HG03175 (cell line): ENCODE data around the gene SIK3.

Experiments used
- ATAC-seq: cut with Tn5 transposase; IDR thresholded peaks from one replicate; pipeline ENCODE4 v1.9.1; 2021; ENCODE audit warnings: mild to moderate bottlenecking, moderate library complexity; ENCODE audit not compliant: unreplicated experiment

SIK3 gene

DNA sequence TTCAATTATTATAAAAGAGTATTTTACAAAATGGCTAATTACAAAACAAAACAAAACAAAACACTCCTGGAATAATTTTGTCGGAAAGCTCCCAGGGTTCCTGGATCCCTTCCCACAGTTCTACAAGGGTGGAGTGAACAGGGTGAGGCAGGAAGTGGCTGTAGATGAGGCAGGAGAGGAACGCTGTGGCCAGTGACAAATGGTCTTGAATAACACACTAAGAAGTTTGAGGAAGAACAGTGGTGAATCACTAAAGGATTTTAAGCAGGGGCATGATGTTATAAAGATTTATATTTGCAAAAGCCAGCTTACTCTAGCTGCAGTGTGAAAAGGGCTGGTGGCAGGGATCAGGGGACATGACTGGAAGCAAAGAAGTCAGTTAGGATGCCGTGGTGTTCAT, 227.0 kb downstream of the SIK3 start:
- no peak for ATAC-seq

DNA sequence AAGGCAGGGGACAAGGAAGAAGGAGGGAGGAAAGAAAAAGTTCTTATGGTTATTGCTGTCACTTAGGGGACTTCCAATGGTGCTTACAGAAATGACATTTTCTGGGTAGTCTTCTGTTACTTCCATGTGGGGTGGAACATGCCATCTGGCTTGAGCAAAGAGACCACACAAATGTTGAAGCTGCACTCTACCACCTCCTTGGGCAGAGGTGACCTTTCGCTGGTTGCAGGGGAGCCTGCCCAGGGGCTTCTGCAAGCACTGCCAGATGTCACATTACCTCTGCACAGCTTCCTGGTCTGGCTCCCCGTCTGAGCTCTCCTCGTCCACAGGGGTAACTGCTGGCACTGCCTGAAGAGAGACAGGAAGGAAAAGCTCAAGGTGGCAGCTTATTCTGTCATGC, 228.2 kb downstream of the SIK3 start:
- ATAC-seq, result no peak

DNA sequence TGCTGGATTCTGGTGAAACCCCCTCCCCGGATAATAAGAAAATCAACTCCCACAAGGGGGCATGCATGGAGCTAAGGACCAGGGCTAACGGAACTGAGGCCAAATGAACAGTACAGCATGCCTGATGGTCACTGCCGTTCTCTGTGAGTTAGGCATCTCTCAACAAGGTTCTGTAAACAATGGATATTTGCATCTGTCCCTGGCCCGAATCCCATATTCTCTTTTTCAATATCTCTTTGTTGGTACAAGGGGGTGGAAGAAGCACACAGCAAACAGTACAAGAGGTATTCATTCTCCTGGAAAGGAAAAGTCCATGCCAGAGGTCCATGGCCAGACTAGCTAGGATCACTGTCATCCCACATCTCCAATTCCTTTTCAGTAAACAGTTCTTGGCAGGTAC, 228.6 kb downstream of the SIK3 start:
- ATAC-seq, result no peak

DNA sequence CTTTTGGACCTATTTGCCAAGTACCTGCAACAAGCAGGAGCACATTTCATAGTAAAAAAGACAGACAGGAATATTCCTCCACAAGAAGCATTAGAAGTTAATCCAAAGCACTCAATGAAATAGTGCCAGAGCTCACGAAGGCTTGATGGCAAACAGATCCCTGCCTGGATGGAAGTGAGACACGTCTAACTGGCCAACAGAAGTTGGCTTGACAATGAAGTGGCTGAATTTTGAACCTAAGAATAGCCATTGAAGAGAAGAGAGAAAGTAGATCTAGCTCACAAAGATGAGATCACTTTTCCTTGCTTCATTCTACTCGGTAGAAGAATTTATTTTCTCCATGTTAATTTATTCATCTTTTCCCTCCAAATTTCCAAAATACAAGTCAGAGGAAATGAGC, 230.2 kb downstream of the SIK3 start:
- ATAC-seq, result no peak

DNA sequence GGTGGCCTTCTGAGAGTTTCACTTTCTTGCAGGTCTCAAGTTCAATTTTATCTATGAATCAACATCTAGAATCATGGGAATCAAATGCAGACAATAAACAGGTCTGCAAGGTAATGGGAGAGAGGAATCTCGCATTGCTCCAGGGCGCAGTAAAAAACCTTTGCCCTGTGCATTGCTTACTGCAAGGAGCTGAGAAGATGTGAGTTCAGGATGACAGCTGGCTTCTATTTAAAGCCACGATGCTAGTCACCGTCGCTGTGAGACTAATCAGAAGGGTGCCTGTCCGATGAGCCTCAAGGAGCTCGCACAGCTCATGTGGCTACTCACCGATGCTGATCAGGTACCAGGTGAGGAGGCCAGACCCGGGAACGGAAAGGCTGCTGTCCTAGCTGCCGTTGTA, 230.6 kb downstream of the SIK3 start:
- no peak for ATAC-seq

DNA sequence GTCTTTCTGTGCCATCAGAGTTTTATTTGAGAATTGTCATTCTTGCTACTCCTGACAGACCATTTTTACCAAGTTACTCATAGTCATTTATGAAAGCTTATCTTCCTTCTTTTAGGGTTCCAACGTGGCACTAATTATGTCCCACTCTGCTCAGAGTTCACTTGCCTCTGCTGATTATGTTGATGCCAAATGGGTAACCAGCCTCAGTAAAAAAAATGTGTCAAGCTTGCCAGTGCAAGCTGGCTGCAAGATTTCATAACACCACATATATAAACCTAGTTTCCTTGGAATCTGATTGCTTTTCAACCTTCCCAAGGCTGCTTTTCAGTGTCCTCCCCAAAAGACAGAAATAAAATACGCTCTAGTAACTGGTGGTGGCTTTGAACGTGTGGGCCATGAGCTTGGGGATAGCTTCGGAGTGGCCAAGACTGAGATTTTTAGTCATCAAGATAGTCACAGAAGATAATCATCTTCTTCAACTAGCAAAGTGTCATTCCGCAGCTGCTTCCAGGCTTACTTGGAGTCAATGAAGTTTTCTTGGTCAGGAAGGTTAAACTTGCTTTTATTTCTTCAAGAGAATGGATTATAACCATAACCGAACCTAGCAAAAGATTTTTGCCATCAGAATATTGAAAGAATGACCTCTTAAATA, 231.3 kb downstream of the SIK3 start:
- no peak for ATAC-seq

DNA sequence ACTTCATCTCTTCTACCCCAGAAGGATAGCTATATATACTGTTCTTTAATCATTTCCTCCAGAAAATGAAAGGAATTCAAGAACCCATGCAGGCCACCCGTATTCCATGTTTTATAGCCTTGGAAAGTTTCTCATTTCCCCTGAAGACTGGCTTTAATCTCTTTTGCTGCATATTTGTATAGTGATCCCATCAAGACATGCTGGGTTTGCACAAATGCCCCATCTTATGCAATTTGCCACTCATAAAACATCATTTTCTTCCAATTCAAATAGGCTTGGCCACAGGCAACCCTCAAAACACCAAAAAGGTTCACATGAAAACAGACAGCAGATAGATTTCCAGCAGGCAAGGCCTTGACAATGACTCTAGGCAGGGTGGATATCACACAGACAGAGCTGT, 232.5 kb downstream of the SIK3 start:
- ATAC-seq, result no peak

DNA sequence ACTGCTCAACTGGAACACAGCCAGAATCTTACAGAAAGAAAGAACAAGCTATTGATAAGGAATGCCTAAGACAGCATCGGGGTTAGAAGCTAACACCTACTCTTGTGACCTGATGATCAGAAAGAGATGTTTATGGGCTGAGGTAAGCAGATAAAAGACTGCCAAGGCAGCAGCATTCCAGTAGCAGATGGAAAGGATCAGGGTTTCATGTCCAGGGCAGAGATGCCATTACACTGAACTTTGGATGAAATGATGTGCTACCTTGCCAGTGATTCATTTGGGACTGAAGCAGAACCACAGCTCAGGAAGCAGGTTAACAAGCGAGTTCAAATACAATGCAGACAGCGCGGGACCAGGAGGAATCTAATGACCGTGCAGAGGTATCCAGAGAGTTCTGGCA, 233.7 kb downstream of the SIK3 start:
- ATAC-seq, result no peak

DNA sequence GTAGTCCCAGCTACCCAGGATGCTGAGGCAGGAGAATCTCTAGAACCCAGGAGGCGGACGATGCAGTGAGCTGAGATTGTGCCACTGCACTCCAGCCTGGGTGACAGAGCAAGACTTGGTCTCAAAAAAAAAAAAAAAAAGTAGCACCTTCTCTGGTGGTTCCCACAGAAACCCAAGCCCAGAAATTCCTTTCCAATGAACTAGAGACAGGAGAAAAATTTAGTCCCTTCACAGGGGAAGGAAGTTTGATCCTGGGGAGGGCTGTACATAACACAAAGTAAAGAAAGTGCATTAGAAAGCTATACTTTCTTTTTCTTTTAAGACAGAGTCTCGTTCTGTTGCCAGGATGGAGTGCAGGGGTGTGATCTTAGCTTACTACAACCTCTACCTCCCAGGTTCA, 235.3 kb downstream of the SIK3 start:
- no peak for ATAC-seq

DNA sequence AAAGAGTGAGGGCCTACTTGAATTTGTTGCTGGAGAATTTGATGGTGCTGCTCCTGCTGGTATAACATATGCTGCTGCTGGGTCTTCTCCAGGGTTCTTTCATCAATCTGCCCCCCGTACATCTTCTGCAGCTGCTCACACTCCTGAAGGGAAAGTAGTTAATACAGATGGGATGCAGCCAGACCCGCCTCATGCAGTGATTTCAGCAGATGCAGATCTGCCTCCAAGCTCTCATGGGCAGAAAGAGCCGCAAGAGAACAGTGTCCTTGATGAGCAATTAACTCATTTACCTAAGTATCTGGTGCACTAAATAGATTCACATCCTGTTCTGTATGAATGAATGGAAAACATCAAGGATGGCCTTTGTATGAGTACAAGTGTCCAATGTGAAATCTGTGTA, 236.0 kb downstream of the SIK3 start:
- ATAC-seq, result no peak

DNA sequence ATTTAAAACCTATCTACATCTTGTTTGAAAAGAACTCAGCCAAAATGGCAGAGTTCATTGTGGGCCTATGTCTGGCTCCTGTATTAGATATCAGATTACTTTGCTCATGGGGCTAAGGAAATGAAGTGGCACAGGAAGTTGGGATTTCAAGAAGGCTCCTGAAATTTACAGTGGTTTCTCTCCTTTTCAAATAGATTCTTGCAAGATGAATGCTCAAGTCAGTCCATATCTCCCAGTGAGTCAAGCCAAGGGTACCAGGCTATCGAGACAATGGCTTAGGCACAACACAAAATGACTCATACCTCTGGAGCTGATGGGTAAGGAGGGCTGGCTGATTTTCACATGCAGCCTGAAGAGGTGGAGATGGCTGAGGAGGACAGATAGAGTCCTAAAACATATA, 236.7 kb downstream of the SIK3 start:
- ATAC-seq, result no peak

DNA sequence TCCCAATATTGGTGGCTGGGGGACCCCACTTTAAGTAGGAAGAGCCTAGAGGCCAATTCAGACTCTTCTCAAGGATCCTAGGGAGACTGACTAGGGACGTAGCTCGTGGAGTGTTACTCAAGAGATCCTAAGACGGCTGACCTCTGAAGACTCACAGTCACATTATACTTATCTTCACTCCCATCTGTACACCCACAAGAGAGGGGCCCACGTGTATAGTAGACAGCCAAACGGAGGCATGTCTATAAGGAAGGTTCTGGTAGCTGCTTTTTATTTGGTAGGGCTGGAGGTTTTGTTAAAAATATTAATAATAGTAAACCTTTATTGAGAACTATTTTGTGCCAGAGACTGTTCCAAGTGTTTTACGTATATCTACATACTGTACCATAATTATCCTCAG, 237.9 kb downstream of the SIK3 start:
- ATAC-seq, result no peak

DNA sequence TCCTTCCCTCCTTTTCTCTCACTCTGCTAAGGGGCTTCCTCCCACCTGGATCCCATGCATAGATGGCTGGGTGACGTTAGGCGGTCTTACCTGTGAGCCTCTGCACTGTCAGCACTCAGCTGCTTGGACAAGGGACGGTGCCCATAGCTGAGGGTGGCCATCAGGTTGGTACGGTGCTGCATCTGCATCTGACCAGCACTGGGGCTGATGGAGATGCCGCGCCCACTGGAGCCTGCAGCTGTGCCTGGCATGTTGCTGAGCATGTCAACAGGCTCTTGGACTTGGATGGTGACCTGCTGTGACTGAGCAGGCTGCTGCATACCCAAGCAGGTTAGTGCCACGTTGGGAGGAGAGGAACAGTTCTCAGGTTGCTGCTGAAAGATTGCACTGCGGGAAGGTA, 239.1 kb downstream of the SIK3 start:
- no peak for ATAC-seq

DNA sequence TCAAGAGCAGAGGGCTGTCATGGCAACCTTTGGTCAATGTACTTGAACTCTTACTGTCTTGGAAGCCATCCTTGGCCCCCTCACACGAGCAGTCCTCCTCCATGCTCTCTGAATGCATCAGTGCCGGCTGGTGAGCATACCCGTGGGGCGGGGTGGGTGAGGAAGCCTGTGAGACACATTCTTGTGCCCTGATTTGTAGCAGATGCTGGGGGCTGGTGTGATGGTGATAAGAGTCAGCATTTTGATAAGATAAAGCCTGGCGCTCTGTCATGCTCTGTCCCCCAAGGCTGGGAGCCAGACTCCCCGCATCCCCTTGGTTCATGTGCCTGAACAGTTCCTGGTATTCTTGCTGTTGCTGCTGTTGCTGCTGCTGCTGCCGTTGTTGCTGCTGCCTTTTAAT, 240.3 kb downstream of the SIK3 start:
- ATAC-seq, result no peak

DNA sequence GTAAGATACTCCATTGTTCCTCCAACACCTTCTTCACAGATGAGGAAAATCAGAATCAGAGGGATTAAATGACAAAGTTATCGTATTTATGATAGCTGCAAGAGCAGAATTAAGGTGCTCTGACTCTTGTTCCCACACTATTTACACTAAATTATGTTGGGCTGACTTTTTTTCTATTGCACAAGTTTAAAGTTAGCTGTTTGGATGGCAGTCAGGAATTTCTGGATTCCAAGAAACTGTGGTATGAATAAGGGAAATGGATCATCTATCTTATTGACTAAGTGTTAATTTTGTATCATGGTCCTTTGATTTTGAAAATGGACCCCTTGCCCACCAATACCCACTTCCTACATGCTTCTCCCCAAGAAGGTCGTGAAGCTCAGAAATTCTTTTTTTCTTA, 240.9 kb downstream of the SIK3 start:
- ATAC-seq, result no peak

DNA sequence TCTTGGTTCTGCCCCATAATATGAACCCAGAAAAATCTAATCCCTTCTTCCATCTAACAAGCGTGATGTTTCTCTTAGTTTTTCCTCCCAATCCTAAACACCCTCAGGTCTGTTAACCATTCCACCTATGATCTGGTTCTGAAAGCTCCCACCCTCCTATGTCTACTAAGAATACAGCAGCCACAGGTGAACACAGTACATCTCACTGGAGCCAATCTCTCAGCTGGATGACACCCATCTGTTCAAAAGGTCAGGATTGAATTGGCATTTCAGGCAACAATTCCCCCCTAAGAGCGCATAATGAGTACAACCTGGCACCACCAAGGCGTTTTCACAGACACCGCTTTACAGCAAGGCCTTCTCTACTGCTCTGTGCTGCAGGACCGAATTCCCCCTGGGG, 241.8 kb downstream of the SIK3 start:
- ATAC-seq, result no peak

DNA sequence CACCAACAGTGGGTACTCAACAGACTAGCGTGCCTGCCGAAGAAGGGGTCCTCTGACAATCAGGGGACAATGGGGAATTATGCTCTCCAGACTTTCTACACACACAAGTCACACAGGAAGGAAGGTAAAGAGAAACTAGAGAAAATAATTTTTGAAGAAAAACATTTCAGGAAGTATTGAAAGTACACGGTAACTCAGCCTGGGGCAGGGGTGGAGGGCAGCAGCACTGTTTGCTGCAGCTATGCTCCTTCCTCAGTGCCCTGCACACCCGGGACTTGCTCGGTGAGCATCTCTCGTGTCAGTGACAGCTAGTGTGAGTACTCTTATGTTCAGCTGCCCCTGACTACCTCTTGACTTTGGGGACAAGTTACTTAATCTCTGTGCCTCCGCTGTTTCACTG, 242.8 kb downstream of the SIK3 start:
- ATAC-seq, result no peak

DNA sequence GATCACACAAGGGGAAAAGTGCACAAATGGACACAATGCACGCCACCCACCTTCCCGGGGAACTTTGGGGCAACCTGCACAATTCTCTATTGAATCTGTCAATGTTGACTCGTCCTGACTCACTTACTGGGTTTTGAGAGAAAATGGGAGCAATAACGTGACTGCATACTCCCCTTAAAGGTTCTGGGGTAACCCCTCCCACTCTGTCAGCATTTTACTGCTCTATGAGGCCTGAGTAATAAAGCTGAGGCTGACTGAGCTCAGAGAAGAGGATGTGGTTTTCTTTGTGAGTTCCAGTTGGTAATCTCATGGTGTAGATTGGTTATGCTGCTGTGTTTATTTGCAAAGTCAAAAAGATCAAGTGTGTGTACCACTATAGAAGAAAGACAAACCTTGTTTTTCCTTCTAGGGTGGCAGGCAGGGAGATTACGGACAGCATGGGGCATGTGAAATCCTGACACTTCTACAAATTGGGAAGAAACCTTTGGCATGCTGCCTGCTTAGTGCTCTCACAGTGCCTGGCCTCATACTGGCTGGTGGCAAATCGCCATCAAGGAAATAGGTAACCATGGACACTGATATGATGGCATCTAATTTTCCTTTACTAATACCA, 244.7 kb downstream of the SIK3 start:
- ATAC-seq, result peak; percentile 94

DNA sequence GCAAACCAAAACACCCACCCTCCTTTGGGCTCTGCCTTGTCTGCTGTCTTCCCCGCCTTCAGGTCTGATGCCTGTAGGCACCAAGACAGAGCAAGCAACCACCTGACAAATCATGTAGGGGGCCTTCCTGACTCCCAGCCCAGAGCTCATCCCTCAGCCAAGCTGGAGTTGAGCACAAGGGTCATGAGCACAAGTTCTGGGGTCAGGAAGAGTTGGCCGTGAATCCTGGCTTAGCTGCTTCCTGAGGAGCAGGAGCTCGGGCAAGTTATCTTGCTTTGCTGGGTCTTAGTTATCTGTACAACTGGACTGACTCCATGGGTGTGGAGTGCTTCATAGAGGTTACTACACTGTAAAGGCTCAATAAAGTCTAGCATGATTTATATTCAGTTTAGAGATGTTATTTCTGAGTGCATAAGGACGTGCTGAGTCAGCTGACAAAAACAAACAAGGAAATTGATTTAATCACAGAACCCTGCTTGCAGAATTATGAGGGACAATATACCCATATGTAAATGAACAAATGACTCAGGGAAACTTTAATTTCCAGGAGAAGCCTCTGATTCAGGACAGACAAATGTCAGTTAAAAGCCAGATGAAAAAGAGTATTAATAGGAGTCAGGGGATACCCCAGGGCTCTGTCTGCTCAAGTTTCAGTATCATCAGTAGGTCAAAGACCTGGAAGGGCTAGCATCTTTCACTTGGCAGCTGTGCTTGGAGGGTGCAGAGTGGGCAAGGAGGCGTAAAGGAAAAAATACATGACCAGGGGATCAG, 245.8 kb downstream of the SIK3 start:
- ATAC-seq, result no peak

DNA sequence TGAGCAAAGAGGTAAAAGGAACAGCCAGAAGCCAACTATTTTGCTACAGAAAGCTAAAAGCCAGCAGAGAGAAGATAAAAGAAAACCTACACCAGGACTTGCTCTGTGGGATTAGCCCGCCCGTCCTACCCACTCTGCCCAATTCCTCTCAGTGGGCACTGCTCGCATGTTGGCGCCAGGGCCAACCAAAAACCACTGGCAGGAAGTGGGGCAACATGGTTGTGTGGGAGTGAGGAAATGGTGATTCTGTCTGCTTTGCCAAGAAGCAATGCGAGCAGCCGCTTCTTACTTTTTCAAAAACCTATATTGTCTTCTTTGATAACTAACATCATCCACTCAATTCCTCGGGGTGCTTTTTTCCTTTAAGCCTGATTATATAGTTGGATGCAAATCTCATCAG, 246.6 kb downstream of the SIK3 start:
- ATAC-seq, result no peak

DNA sequence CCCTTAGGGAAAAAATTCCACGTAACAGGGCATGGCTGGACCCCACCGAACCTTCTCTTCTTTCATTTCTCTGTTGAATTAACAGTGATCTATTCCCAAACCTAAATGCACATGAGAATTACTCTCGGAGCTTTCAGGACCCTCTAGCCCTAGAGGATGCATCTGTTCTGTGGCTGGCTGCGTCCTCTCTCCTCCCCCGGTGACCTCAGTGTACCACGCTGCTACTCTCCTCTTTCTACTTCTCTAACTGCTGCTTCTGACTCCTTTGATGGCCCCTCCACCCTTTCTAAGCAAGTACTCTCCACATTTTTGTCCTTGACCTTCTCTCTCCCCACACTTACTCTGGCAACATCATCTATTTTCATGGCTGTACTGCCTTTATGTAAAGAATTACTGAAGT, 248.7 kb downstream of the SIK3 start:
- ATAC-seq, result no peak

DNA sequence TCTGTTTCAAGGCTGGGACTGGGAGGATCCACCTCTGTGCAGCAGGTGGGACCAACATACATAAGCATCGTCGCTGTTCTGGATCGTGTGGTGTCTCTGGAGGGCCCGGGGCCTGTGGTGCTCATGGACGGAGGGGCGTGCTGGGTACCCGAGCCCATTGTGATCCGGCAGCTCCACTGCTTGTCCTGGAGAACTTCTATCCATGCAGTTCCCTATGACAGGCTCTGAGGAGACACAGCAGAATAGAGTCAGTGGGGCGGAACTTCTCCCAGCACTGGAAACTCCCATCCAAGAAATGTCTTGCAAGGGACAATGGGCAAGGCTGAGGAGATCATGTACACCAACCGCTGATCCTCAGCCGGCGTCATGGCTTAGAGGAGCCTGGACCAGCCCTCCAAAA, 249.2 kb downstream of the SIK3 start:
- no peak for ATAC-seq
